Measurements from ENCODE around the gene ANKS3.

- TF ChIP-seq CTCF (IDR thresholded peaks at IDR 0.05) (no peak), POLR2A (IDR thresholded peaks at IDR 0.05) (no peak)
Observed at GRCh38 chr16:4746215-4746614, 12.1 kb upstream of the ANKS3 start.
